IMR-90 (cell line): ENCODE measurements around the gene CEBPA. TPM values are rescaled to one million over a fixed set of nuclear protein-coding genes. Genes with fewer than 3 reads are reported as not detected.

ENCODE experiments used
- ATAC-seq: fragments of 200-7000 bp; cut with Tn5 transposase; 2 replicates; pipeline ENCODE4 v1.9.1; 2020; ENCODE audit warnings: low read depth, mild to moderate bottlenecking, moderate library complexity
- BruUV-seq: library from RNA; stranded (reverse); fragments of 400-500 nt; replicated peaks from 2 replicates; lab custom pipeline; 2021; lab: Mats Ljungman, UMichigan
- CTCF ChIA-PET: fragments of 300-600 bp; formaldehyde crosslinking; extraction: SDS; loops from one replicate; lab custom pipeline; 2021; ENCODE audit warnings: antibody characterized with exemption; lab: Yijun Ruan, JAX
- POLR2A ChIA-PET: fragments of 300-600 bp; sonication (Branson Sonifier 250); formaldehyde crosslinking; loops from one replicate; lab custom pipeline; 2022; ENCODE audit warnings: antibody characterized with exemption; ENCODE audit not compliant: unreplicated experiment; lab: Charles Lee
- DNase-seq: peaks from one replicate; pipeline ENCODE4 v3.0.0; 2013
- H2AFZ ChIP-seq: replicated peaks from 2 replicates; pipeline ENCODE3; 2013; ENCODE audit warnings: low read length, mild to moderate bottlenecking; ENCODE audit not compliant: poor library complexity
- H2AK5ac ChIP-seq: 2 replicates; pipeline ENCODE4 v1.6.1; 2013; ENCODE audit warnings: low read depth, low read length, inconsistent platforms
- H2AK9ac ChIP-seq: replicated peaks from 2 replicates; pipeline ENCODE3; 2013; ENCODE audit warnings: mild to moderate bottlenecking, low read depth, low read length, moderate library complexity; ENCODE audit not compliant: poor library complexity
- H2BK120ac ChIP-seq: 2 replicates; pipeline ENCODE4 v1.6.1; 2013; ENCODE audit warnings: low read depth, low read length, inconsistent platforms
- H2BK15ac ChIP-seq: 3 replicates; pipeline ENCODE4 v1.6.1; 2013; ENCODE audit warnings: low read depth, low read length, inconsistent platforms
- H2BK20ac ChIP-seq: 2 replicates; pipeline ENCODE4 v1.6.1; 2013; ENCODE audit warnings: low read depth, mild to moderate bottlenecking, inconsistent platforms, low read length, moderate library complexity
- H2BK5ac ChIP-seq: 2 replicates; pipeline ENCODE4 v1.6.1; 2013; ENCODE audit warnings: mild to moderate bottlenecking, low read depth, low read length, inconsistent platforms; ENCODE audit not compliant: poor library complexity, severe bottlenecking
- H3K14ac ChIP-seq: replicated peaks from 2 replicates; pipeline ENCODE4 v1.6.1; 2013; ENCODE audit warnings: low read depth, low read length, inconsistent platforms
- H3K18ac ChIP-seq: 2 replicates; pipeline ENCODE4 v1.6.1; 2013; ENCODE audit warnings: low read depth, low read length, control low read depth
- H3K23ac ChIP-seq: 2 replicates; pipeline ENCODE4 v1.6.1; 2013; ENCODE audit warnings: low read depth, low read length, inconsistent platforms
- H3K27ac ChIP-seq: 2 replicates; pipeline ENCODE4 v1.5.1; 2013; ENCODE audit warnings: mild to moderate bottlenecking, control low read depth, low read length; ENCODE audit not compliant: insufficient read depth
- H3K27me3 ChIP-seq: 2 replicates; pipeline ENCODE4 v1.6.1; 2013; ENCODE audit warnings: low read length; ENCODE audit not compliant: control insufficient read depth, insufficient read depth
- H3K36me3 ChIP-seq: 2 replicates; pipeline ENCODE4 v1.6.1; 2013; ENCODE audit warnings: low read length, mixed read lengths; ENCODE audit not compliant: control insufficient read depth, insufficient read depth
- H3K4ac ChIP-seq: 2 replicates; pipeline ENCODE4 v1.6.1; 2013; ENCODE audit warnings: low read depth, low read length, inconsistent platforms
- H3K4me1 ChIP-seq: 2 replicates; pipeline ENCODE4 v1.6.1; 2013; ENCODE audit warnings: low read length, mixed read lengths; ENCODE audit not compliant: control insufficient read depth, insufficient read depth
- H3K4me2 ChIP-seq: 2 replicates; pipeline ENCODE4 v1.6.1; 2013; ENCODE audit warnings: low read depth, mild to moderate bottlenecking, control low read depth, low read length, moderate library complexity
- H3K4me3 ChIP-seq: 2 replicates; pipeline ENCODE4 v1.5.1; 2013; ENCODE audit warnings: low read depth, mild to moderate bottlenecking, control low read depth, low read length, moderate library complexity; ENCODE audit not compliant: insufficient read depth
- H3K56ac ChIP-seq: 2 replicates; pipeline ENCODE4 v1.6.1; 2013; ENCODE audit warnings: low read length, inconsistent platforms; ENCODE audit not compliant: insufficient read depth; ENCODE audit errors: extremely low read depth
- H3K79me1 ChIP-seq, 2 experiments: 2 replicates each; pipeline ENCODE4 v1.6.1; 2013; ENCODE audit warnings: low read length in 2 of 2, inconsistent platforms in 1 of 2, low read depth in 1 of 2
- H3K9ac ChIP-seq: 2 replicates; pipeline ENCODE4 v1.6.1; 2013; ENCODE audit warnings: low read depth, low read length, control low read depth
- H3K9me1 ChIP-seq: 2 replicates; pipeline ENCODE4 v1.6.1; 2013; ENCODE audit warnings: low read length, inconsistent platforms; ENCODE audit not compliant: insufficient read depth
- H3K9me3 ChIP-seq: 2 replicates; pipeline ENCODE4 v1.6.1; 2013; ENCODE audit warnings: low read length; ENCODE audit not compliant: control insufficient read depth, insufficient read depth
- H4K20me1 ChIP-seq: 2 replicates; pipeline ENCODE4 v1.6.1; 2013; ENCODE audit warnings: low read length, inconsistent platforms; ENCODE audit not compliant: insufficient read depth
- H4K5ac ChIP-seq: 2 replicates; pipeline ENCODE4 v1.6.1; 2013; ENCODE audit warnings: mild to moderate bottlenecking, low read depth, low read length, control low read depth
- H4K8ac ChIP-seq, 2 experiments: 2 replicates each; pipeline ENCODE4 v1.6.1; 2013; ENCODE audit warnings: low read depth in 2 of 2, low read length in 2 of 2, control low read depth in 1 of 2, inconsistent platforms in 1 of 2
- H4K91ac ChIP-seq: 2 replicates; pipeline ENCODE4 v1.6.1; 2013; ENCODE audit warnings: low read depth, low read length, inconsistent platforms; ENCODE audit not compliant: insufficient read depth
- BHLHE40 ChIP-seq: fragments of 150-350 bp; IDR thresholded peaks from 2 replicates; pipeline ENCODE4 v1.6.1; 2016; ENCODE audit warnings: mild to moderate bottlenecking, low read depth, low read length
- CHD1 ChIP-seq: IDR thresholded peaks from 2 replicates; pipeline ENCODE4 v1.6.1; 2012; ENCODE audit warnings: low read depth, low read length, improper control_type of control experiment
- FOS ChIP-seq: fragments of 150-350 bp; IDR thresholded peaks from 2 replicates; pipeline ENCODE4 v1.6.1; 2016; ENCODE audit warnings: low read depth, low read length
- MAZ ChIP-seq: IDR thresholded peaks from 2 replicates; pipeline ENCODE4 v1.6.1; 2012; ENCODE audit warnings: low read depth, mild to moderate bottlenecking, low read length, improper control_type of control experiment, moderate library complexity, borderline replicate concordance
- MXI1 ChIP-seq: IDR thresholded peaks from 2 replicates; pipeline ENCODE4 v1.6.1; 2012; ENCODE audit warnings: low read depth, mild to moderate bottlenecking, low read length, moderate library complexity, borderline replicate concordance
- RAD21 ChIP-seq: IDR thresholded peaks from 2 replicates; pipeline ENCODE4 v1.6.1; 2012; ENCODE audit warnings: low read length, improper control_type of control experiment
- RCOR1 ChIP-seq: IDR thresholded peaks from 2 replicates; pipeline ENCODE4 v1.6.1; 2012; ENCODE audit warnings: mild to moderate bottlenecking, low read length, improper control_type of control experiment; ENCODE audit not compliant: insufficient replicate concordance
- WGBS, 2 experiments: methylation state at CpG; one replicate each; pipeline versions ENCODE4 v1.1.5 to v1.1.7; 2013; ENCODE audit warnings: missing lambda C conversion rate in 2 of 2; ENCODE audit not compliant: insufficient read length in 1 of 2; ENCODE audit errors: extremely low coverage in 2 of 2; 5-methylcytosine and 5-hydroxymethylcytosine counted together
- dilution Hi-C: fragments of 300-500 bp; cut with HindIII; formaldehyde crosslinking; loops from one replicate; pipeline ENCODE4 v1.14.3; 2018; ENCODE audit warnings: low sequenced_read_pairs; ENCODE audit not compliant: unreplicated experiment
- in situ Hi-C: fragments of 300-500 bp; cut with MboI; formaldehyde crosslinking; loops from 3 replicates; pipeline ENCODE4 v1.14.3; 2019; ENCODE audit warnings: low sequenced_read_pairs, inconsistent platforms, mixed read lengths
- intact Hi-C: fragments of 100-400 bp; cut with micrococcal nuclease; formaldehyde crosslinking; loops from 2 replicates; pipeline ENCODE4 v1.10.0; 2022
- polyA plus RNA-seq, 3 experiments: library from polyadenylated mRNA; depleted of rRNA; stranded (reverse); fragments of >200 nt; gene quantifications; 2 replicates each; pipeline ENCODE4 v1.2.3, GENCODE V29; 2012; ENCODE audit warnings: low replicate concordance in 1 of 3
- total RNA-seq: library from RNA; depleted of rRNA; stranded (reverse); fragments of >200 nt; gene quantifications from 2 replicates; pipeline ENCODE4 v1.2.3, GENCODE V29; 2012
- TF ChIP-seq, protein P1 (sequence below): fragments of 150-350 bp; IDR thresholded peaks from 2 replicates; pipeline ENCODE4 v1.6.1; 2016; ENCODE audit warnings: low read depth, mild to moderate bottlenecking, low read length, moderate library complexity, borderline replicate concordance

The CEBPA gene
- total and polyA plus RNA-seq, 2 of the 4 experiments (the other 2 are of a cell fraction): under 0.01 to 0.09 TPM

DNA sequence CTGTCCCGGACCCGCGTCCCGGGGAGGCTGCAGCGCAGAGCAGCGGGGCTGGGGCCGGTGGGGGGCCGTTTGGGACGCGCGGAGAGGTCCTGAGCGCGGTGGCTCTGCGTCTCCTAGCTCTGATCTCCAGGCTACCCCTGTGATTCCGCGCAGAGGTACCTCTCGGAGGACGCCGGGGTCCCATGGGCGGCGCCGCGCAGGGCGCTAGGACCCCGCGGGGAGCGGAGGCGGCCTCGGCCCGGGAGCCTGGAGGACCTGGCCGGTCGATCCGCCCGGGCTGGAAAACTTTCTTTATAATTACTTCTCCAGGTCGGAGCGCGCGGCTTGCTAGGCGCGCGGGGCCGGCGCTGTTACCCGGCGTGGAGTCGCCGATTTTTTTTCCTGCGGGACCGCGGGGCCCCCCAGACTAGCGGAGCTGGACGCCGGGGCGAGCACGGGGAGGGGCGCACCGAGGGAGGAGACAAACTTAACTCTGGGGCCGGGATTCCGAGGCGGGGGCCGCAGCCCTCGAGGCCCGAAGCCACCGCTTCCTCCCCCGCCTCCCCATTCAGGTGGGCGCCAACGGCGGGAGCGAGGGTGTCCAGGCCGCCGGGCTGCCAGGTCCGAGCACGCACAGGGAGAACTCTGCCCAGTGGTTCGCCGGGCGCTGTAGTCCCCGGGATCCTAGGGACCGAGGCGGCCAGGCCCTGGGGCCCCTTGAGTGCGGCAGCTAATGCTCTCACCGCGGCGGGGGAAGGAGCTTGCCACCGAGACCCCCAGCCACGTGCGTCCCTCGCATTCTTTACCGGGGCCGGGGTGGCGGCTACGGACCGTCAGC lies 848 bp upstream of the CEBPA start:
- Histone ChIP-seq H3K27ac (no peak overlapping the region), H2BK15ac (no peak overlapping the region), H2AK9ac (peak overlapping the region; percentile 76), H3K27me3 (peaks cover 59% of the 10 kb centered on the region), H3K9me1 (no peaks in the 10 kb centered on the region), H3K4ac (no peak overlapping the region), H3K14ac (no peak overlapping the region), H2BK5ac (no peak overlapping the region), H4K5ac (no peak overlapping the region), H3K9me3 (no peaks in the 10 kb centered on the region), H3K23ac (no peak overlapping the region), H2AFZ (peak overlapping the region; percentile 90), H2BK120ac (no peak overlapping the region), H3K4me2 (peak overlapping the region; percentile 55; the same call in 1 of the 2 replicates), H4K8ac (peak overlapping the region in 1 of 2 experiments; percentile 9; a peak in 1 of 4 replicates), H3K9ac (no peak overlapping the region; the same call in 1 of the 2 replicates), H3K79me1 (no peaks in the 10 kb centered on the region), H3K36me3 (no peaks in the 10 kb centered on the region), H3K4me3 (peak overlapping the region; percentile 40), H4K91ac (no peak overlapping the region), H2BK20ac (no peak overlapping the region), H3K4me1 (no peaks in the 10 kb centered on the region), H2AK5ac (no peak overlapping the region), H4K20me1 (no peaks in the 10 kb centered on the region), H3K56ac (no peak overlapping the region), H3K18ac (no peak overlapping the region)
- WGBS, 2 experiments: 1% methylated on average over 44 of the region's 92 CpGs; no CpG with 5 or more reads in 1 of the 2 experiments
- TF ChIP-seq RCOR1: no peak
- TF ChIP-seq, protein P1, sequence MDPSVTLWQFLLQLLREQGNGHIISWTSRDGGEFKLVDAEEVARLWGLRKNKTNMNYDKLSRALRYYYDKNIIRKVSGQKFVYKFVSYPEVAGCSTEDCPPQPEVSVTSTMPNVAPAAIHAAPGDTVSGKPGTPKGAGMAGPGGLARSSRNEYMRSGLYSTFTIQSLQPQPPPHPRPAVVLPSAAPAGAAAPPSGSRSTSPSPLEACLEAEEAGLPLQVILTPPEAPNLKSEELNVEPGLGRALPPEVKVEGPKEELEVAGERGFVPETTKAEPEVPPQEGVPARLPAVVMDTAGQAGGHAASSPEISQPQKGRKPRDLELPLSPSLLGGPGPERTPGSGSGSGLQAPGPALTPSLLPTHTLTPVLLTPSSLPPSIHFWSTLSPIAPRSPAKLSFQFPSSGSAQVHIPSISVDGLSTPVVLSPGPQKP: no peak
- TF ChIP-seq MAZ: no peak
- no peak for TF ChIP-seq FOS
- TF ChIP-seq CHD1: no peak
- TF ChIP-seq MXI1: no peak
- no peak for TF ChIP-seq BHLHE40
- TF ChIP-seq RAD21: no peak
- in situ Hi-C loops: no loop called here
- no TSS peak for BruUV-seq
- intact Hi-C loops: loop anchor here (5.0 kb wide), 2 partner anchors 66 to 69 kb away; partner anchors contain the start of gene CEBPG
- CTCF ChIA-PET: interaction anchor here (1.2 kb wide), 1 partner anchor 25 kb away, joined by 5 read pairs; no protein-coding TSS in a partner anchor
- POLR2A ChIA-PET: no interaction called here
- ATAC-seq (peak; percentile 74), DNase-seq (peak; percentile 41)
- dilution Hi-C loops: no loop called here
